Measurements from ENCODE around the gene GALNT16. TPM values are rescaled to one million over a fixed set of nuclear protein-coding genes. Genes with fewer than 3 reads are reported as not detected.

Gene GALNT16
- total RNA-seq, 4 donors from 2014 or later: 0.72 to 8.2 (median 2.9) TPM

DNA sequence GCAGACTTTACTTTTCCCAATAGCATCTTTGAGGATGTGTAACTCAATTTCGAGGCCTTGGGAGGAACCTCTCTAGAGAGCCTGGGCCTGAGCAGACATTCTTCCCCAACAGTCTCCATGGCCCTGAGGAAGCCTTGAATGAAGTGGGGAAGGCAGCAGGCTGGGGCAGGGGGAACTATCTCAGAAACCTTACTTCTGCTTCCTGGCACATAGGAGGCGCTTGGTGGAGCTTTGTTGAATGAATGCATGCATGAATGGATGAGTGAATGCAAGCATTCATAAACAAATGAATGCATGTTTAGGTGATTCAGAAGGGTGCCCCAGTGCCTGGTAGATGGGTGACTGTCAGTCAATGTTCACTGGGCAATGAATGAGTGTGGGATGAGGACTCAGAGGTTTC is 58.3 kb downstream of the GALNT16 start:
- WGBS, 2 donors: 92 to 100% methylated on average over 2 of the region's 2 CpGs
- peak in 1 of 2 donors; percentile 69 for DNase-seq (ENCODE audit: low spot score in 2 of 2)
- intact Hi-C loops (cut with DNase I; ENCODE audit: low total_unique reads): no loop called here

GRCh38 chr14:69318901-69319475 is 59.0 kb downstream of the GALNT16 start:
- no peak overlapping the region for H3K4me3 ChIP-seq (ENCODE audit: low read depth, poor library complexity, severe bottlenecking)
- peak in 1 of 2 donors; percentile 65 for DNase-seq (ENCODE audit: low spot score in 2 of 2)
- TF ChIP-seq POLR2A (IDR thresholded peaks at IDR 0.05): no peak
- TF ChIP-seq, protein P1, sequence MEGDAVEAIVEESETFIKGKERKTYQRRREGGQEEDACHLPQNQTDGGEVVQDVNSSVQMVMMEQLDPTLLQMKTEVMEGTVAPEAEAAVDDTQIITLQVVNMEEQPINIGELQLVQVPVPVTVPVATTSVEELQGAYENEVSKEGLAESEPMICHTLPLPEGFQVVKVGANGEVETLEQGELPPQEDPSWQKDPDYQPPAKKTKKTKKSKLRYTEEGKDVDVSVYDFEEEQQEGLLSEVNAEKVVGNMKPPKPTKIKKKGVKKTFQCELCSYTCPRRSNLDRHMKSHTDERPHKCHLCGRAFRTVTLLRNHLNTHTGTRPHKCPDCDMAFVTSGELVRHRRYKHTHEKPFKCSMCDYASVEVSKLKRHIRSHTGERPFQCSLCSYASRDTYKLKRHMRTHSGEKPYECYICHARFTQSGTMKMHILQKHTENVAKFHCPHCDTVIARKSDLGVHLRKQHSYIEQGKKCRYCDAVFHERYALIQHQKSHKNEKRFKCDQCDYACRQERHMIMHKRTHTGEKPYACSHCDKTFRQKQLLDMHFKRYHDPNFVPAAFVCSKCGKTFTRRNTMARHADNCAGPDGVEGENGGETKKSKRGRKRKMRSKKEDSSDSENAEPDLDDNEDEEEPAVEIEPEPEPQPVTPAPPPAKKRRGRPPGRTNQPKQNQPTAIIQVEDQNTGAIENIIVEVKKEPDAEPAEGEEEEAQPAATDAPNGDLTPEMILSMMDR (IDR thresholded peaks at IDR 0.05): no peak
- WGBS, 2 donors: 82 to 87% methylated on average over 6 to 8 of the region's 8 CpGs
- intact Hi-C loops (cut with DNase I; ENCODE audit: low total_unique reads): no loop called here

More for the DNA sequence above, 58.3 kb downstream of the GALNT16 start:
- no peak overlapping the region for H3K4me3 ChIP-seq (ENCODE audit: low read depth, poor library complexity, severe bottlenecking)
- TF ChIP-seq, protein P1 (IDR thresholded peaks at IDR 0.05): no peak
- TF ChIP-seq POLR2A (IDR thresholded peaks at IDR 0.05): no peak

- peak in 1 of 2 donors; percentile 21 for DNase-seq (ENCODE audit: low spot score in 2 of 2)
- TF ChIP-seq POLR2A (IDR thresholded peaks at IDR 0.05): no peak
- TF ChIP-seq, protein P1 (IDR thresholded peaks at IDR 0.05): no peak
- no peak overlapping the region for H3K4me3 ChIP-seq (ENCODE audit: low read depth, poor library complexity, severe bottlenecking)
- WGBS, 2 donors: 97 to 98% methylated on average over 8 of the region's 8 CpGs
- intact Hi-C loops (cut with DNase I; ENCODE audit: low total_unique reads): no loop called here
These were observed 60.0 kb downstream of the GALNT16 start for GRCh38 chr14:69319911-69320310.

DNA sequence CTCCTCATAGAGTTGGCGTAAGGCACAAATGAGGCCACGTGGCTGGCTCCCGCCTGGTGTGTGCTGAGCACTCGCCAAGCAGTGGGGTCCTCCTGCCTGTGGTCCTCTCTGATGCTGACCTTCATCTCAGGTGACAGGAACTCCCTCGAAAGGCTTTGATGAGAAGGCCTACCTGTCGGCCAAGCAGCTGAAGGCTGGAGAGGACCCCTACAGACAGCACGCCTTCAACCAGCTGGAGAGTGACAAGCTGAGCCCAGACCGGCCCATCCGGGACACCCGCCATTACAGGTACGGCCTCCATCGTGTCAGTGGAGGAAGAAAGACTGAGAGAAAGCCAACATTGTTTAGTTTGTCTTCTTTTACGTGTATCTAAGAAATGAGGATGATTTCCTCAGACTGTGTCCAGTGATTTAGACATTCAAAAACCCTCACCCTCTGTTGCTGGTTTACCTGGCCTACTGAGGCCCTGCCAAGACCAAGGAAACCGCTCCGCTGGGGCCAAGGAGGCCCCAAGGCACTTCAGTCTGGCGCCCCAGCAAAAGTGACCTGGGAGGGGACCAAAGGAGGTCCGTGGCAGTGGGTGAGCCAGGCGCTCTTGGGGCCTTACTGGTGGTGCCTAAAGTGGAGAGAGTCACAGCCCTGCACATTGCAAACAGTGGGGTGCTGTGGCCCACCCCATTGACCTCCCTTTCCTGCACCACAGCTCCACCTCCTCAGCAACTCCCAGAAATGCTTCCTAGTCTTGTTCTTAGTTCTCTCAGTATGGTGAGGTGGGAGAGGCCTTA is 60.8 kb downstream of the GALNT16 start:
- no peak for TF ChIP-seq POLR2A (IDR thresholded peaks at IDR 0.05)
- TF ChIP-seq, protein P1 (IDR thresholded peaks at IDR 0.05): no peak
- no peak overlapping the region for H3K4me3 ChIP-seq (ENCODE audit: low read depth, poor library complexity, severe bottlenecking)
- intact Hi-C loops (cut with DNase I; ENCODE audit: low total_unique reads): no loop called here
- 92 to 94% methylated on average over 18 of the region's 18 CpGs for WGBS, 2 donors
- DNase-seq (ENCODE audit: low spot score in 2 of 2): peak in 1 of 2 donors; percentile 63

DNA sequence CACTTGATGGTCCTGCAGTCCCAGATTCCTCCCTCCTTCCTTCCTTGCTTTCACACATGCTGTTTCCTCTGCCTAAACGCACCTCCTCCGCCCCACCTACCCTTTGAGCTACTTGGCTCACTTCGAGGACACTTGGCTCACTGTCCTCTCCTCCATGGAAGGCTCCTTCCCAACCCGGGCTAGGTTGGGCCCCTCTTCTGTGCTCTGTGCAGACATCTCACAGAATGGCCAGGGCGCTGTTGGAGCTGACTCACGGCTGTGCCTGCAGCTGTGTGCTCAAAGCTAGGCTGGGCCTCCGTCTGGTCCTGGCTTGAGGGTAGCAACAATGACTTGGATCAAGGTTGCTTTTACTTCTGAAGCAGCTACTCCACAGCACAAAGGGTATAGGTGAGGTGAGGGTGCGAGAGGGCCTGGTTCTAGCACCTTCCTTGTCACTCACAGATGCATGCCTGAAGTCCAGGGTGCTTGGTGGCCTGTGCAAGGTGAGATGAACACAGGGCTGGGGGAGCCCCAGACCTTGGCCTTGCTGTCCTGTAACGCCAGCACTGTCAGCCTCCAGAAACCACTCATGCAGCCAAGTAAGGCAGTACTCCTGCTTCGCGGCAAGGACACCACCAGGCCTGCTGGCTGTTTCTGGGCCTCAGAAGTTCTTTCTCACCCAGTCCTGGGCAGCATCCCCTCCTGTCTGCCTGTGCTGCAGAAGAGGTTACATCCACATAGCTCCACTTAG is 61.8 kb downstream of the GALNT16 start:
- WGBS, 2 donors: 55 to 68% methylated on average over 11 of the region's 11 CpGs
- no peak for TF ChIP-seq POLR2A (IDR thresholded peaks at IDR 0.05)
- DNase-seq (ENCODE audit: low spot score in 2 of 2): peak in 1 of 2 donors; percentile 83
- intact Hi-C loops (cut with DNase I; ENCODE audit: low total_unique reads): no loop called here
- H3K4me3 ChIP-seq (ENCODE audit: low read depth, poor library complexity, severe bottlenecking): no peak overlapping the region
